Panc1 (cell line): Measurements from ENCODE around the gene MIA3.

Source experiments
- POLR2AphosphoS5 ChIP-seq: IDR thresholded peaks from 2 replicates; pipeline ENCODE4 v1.6.1; 2012; ENCODE audit warnings: mild to moderate bottlenecking, low read depth, low read length, moderate library complexity
- TCF7L2 ChIP-seq: IDR thresholded peaks from 2 replicates; pipeline ENCODE4 v1.6.1; 2011; ENCODE audit warnings: mild to moderate bottlenecking, low read depth, low read length, inconsistent platforms

GRCh38 chr1:222586842-222587241 lies 31.1 kb upstream of the MIA3 start:
- no peak for TF ChIP-seq TCF7L2
- no peak for TF ChIP-seq POLR2AphosphoS5
